GM23338 (cell line): ENCODE measurements around the gene PTPN13. TPM values are rescaled to one million over a fixed set of nuclear protein-coding genes. Genes with fewer than 3 reads are reported as not detected.

Source experiments
- ATAC-seq: fragments of 200-7000 bp; cut with Tn5 transposase; 3 replicates; pipeline ENCODE4 v1.9.1; 2020
- DNase-seq: peaks from one replicate; pipeline ENCODE4 v3.0.0-alpha.2; 2015; ENCODE audit warnings: low spot score
- H2AFZ ChIP-seq: fragments of 200-600 bp; sonication (generic); 2 replicates; pipeline ENCODE4 v1.8.0; 2016; ENCODE audit warnings: antibody characterized with exemption, mild to moderate bottlenecking, moderate library complexity
- H3F3A ChIP-seq: fragments of 200-600 bp; sonication (generic); replicated peaks from 2 replicates; pipeline ENCODE4 v1.8.0; 2017; ENCODE audit warnings: antibody characterized with exemption, mixed run types, low read depth
- H3K27ac ChIP-seq: fragments of 200-600 bp; sonication (generic); 2 replicates; pipeline ENCODE4 v1.6.1; 2016; ENCODE audit warnings: low read depth
- H3K27me3 ChIP-seq: fragments of 200-600 bp; sonication (generic); 2 replicates; pipeline ENCODE4 v1.8.0; 2016; ENCODE audit warnings: mild to moderate bottlenecking, mixed run types, moderate library complexity; ENCODE audit not compliant: insufficient read depth
- H3K36me3 ChIP-seq: fragments of 200-600 bp; sonication (generic); 2 replicates; pipeline ENCODE4 v1.8.0; 2016; ENCODE audit warnings: mild to moderate bottlenecking; ENCODE audit not compliant: insufficient read depth
- H3K4me1 ChIP-seq: fragments of 200-600 bp; sonication (generic); 2 replicates; pipeline ENCODE4 v1.8.0; 2016; ENCODE audit warnings: mild to moderate bottlenecking, moderate library complexity; ENCODE audit not compliant: insufficient read depth
- H3K4me2 ChIP-seq: fragments of 200-600 bp; sonication (generic); 2 replicates; pipeline ENCODE4 v1.7.1; 2017; ENCODE audit warnings: mixed run types
- H3K4me3 ChIP-seq: fragments of 200-600 bp; sonication (generic); 2 replicates; pipeline ENCODE4 v1.6.1; 2016; ENCODE audit warnings: mixed run types
- H3K79me2 ChIP-seq: fragments of 200-600 bp; sonication (generic); replicated peaks from 2 replicates; pipeline ENCODE4 v1.8.0; 2017; ENCODE audit warnings: mild to moderate bottlenecking; ENCODE audit not compliant: insufficient read depth
- H3K9me2 ChIP-seq: fragments of 200-600 bp; sonication (generic); 2 replicates; pipeline ENCODE4 v1.8.0; 2017; ENCODE audit not compliant: insufficient read depth
- H4K20me1 ChIP-seq: fragments of 200-600 bp; sonication (generic); replicated peaks from 2 replicates; pipeline ENCODE4 v1.8.0; 2017; ENCODE audit warnings: mild to moderate bottlenecking; ENCODE audit not compliant: insufficient read depth
- H3K27ac Mint-ChIP-seq: 2 replicates; pipeline ENCODE4 v1.8.0; 2020; ENCODE audit warnings: inconsistent platforms, mild to moderate bottlenecking, moderate library complexity, mixed read lengths
- H3K27me3 Mint-ChIP-seq: 3 replicates; pipeline ENCODE4 v1.8.0; 2022; ENCODE audit warnings: low read depth, mild to moderate bottlenecking, moderate library complexity, mixed read lengths, inconsistent platforms; ENCODE audit not compliant: insufficient read depth, poor library complexity
- H3K36me3 Mint-ChIP-seq: 3 replicates; pipeline ENCODE4 v1.8.0; 2021; ENCODE audit warnings: low read depth, mild to moderate bottlenecking, inconsistent platforms, moderate library complexity, mixed read lengths
- H3K4me1 Mint-ChIP-seq: 3 replicates; pipeline ENCODE4 v1.8.0; 2020; ENCODE audit warnings: mild to moderate bottlenecking, inconsistent platforms, mixed read lengths
- H3K4me3 Mint-ChIP-seq: 3 replicates; pipeline ENCODE4 v1.8.0; 2021; ENCODE audit warnings: moderate library complexity, mild to moderate bottlenecking, inconsistent platforms, mixed read lengths
- H3K9me3 Mint-ChIP-seq: 3 replicates; pipeline ENCODE4 v1.8.0; 2020; ENCODE audit warnings: moderate library complexity, mild to moderate bottlenecking, inconsistent platforms, mixed read lengths
- CREB1 ChIP-seq: fragments of 250-450 bp; sonication (Bioruptor Pico); IDR thresholded peaks from 2 replicates; pipeline ENCODE4 v1.5.0; 2020; ENCODE audit warnings: low read depth, mild to moderate bottlenecking, moderate library complexity
- EZH2 ChIP-seq: fragments of 200-600 bp; sonication (generic); IDR thresholded peaks from one replicate; pipeline ENCODE4 v1.8.0; 2017; ENCODE audit warnings: antibody characterized with exemption, mild to moderate bottlenecking, low read depth; ENCODE audit not compliant: unreplicated experiment
- EZH2phosphoT487 ChIP-seq: fragments of 200-600 bp; sonication (generic); IDR thresholded peaks from one replicate; pipeline ENCODE4 v1.8.1; 2018; ENCODE audit warnings: antibody characterized with exemption; ENCODE audit not compliant: unreplicated experiment
- NANOG ChIP-seq: IDR thresholded peaks from 2 replicates; pipeline ENCODE4 v1.6.1; 2016; ENCODE audit warnings: antibody characterized with exemption, borderline replicate concordance
- STAT1 ChIP-seq: IDR thresholded peaks from one replicate; pipeline ENCODE4 v1.6.1; 2016; ENCODE audit warnings: antibody characterized with exemption; ENCODE audit not compliant: unreplicated experiment
- ZNF114 ChIP-seq: fragments of 250-450 bp; sonication (Bioruptor Pico); IDR thresholded peaks from 2 replicates; pipeline ENCODE4 v1.5.0; 2020; ENCODE audit warnings: mild to moderate bottlenecking, moderate library complexity
- ZNF331 ChIP-seq: fragments of 250-450 bp; sonication (Bioruptor Pico); IDR thresholded peaks from 2 replicates; pipeline ENCODE4 v1.5.0; 2020; ENCODE audit warnings: low read depth, mild to moderate bottlenecking, moderate library complexity
- polyA plus RNA-seq: library from polyadenylated mRNA; unstranded; fragments of >200 nt; fragmentation: Nextera tagmentation; extraction: Ambion mirVana; gene quantifications from 2 replicates; pipeline ENCODE4 v1.2.1, GENCODE V29; 2016
- total RNA-seq: library from RNA; depleted of rRNA; stranded (reverse); fragments of >200 nt; shearing (Covaris generic); gene quantifications from 2 replicates; pipeline ENCODE4 v1.2.3, GENCODE V29; 2014
- TF ChIP-seq, protein P1 (sequence below), 2 experiments: fragments of 200-600 bp in 1 of 2; sonication (generic) in 1 of 2; conservative IDR thresholded peaks; 2 replicates each; pipeline versions ENCODE4 v1.5.1 to v1.6.1; 2016 to 2017; ENCODE audit warnings: antibody characterized with exemption in 2 of 2, low read depth in 2 of 2, mild to moderate bottlenecking in 2 of 2, moderate library complexity in 1 of 2
- TF ChIP-seq, protein P2 (sequence below): IDR thresholded peaks from 2 replicates; pipeline ENCODE4 v1.6.1; 2016; ENCODE audit warnings: antibody characterized with exemption
- TF ChIP-seq, protein P3 (sequence below): fragments of 250-450 bp; sonication (Bioruptor Pico); IDR thresholded peaks from 2 replicates; pipeline ENCODE4 v1.5.0; 2020; ENCODE audit warnings: mild to moderate bottlenecking, moderate library complexity

Gene PTPN13
- total and polyA plus RNA-seq, 2 experiments from 2014 or later, result 12.6 to 49.9 TPM

DNA sequence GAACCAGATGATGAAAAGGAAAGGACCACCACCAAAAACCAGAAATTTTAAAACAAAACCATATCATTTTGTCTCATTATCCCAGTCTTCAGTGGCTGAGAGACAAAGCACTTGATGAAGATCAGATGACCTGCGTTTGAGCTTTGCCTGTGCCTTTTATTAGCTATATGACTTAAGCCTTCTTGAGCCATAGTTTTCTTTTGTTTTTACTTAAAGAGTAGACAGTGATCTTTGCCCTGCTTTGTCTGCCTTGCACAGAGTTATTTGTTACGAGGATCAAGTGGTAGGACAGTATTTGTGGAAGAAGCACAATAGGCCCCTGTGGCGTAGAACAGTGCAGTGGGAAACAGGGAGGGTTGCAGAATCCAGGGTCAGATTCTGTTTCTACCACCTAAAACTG is 165.2 kb downstream of the PTPN13 start (continued):
- TF ChIP-seq, protein P1, sequence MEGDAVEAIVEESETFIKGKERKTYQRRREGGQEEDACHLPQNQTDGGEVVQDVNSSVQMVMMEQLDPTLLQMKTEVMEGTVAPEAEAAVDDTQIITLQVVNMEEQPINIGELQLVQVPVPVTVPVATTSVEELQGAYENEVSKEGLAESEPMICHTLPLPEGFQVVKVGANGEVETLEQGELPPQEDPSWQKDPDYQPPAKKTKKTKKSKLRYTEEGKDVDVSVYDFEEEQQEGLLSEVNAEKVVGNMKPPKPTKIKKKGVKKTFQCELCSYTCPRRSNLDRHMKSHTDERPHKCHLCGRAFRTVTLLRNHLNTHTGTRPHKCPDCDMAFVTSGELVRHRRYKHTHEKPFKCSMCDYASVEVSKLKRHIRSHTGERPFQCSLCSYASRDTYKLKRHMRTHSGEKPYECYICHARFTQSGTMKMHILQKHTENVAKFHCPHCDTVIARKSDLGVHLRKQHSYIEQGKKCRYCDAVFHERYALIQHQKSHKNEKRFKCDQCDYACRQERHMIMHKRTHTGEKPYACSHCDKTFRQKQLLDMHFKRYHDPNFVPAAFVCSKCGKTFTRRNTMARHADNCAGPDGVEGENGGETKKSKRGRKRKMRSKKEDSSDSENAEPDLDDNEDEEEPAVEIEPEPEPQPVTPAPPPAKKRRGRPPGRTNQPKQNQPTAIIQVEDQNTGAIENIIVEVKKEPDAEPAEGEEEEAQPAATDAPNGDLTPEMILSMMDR (conservative IDR thresholded peaks at IDR 0.05; ENCODE audit: low read depth in 2 of 2), result no peak

DNA sequence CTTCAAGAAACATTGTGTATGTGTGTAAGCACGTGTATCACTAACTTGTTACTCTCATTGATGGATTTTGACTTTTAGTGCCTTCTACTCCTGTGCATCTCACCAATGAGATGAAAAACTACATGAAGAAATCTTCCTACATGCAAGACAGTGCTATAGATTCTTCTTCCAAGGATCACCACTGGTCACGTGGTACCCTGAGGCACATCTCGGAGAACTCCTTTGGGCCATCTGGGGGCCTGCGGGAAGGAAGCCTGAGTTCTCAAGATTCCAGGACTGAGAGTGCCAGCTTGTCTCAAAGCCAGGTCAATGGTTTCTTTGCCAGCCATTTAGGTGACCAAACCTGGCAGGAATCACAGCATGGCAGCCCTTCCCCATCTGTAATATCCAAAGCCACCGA is 168.5 kb downstream of the PTPN13 start:
- no peaks in the 10 kb centered on the region for H3K27me3 ChIP-seq
- H3F3A ChIP-seq, result no peaks in the 10 kb centered on the region
- H3K79me2 ChIP-seq, result no peaks in the 10 kb centered on the region
- no peaks in the 10 kb centered on the region for H3K4me1 Mint-ChIP-seq
- DNase-seq, result no peak
- H3K36me3 ChIP-seq, result peaks cover 11% of the 10 kb centered on the region; the same call in 1 of the 2 replicates
- no peak for ATAC-seq
- H3K27ac Mint-ChIP-seq, result no peak overlapping the region
- no peaks in the 10 kb centered on the region for H3K9me3 Mint-ChIP-seq
- H3K36me3 Mint-ChIP-seq, result peaks cover 50% of the 10 kb centered on the region
- H2AFZ ChIP-seq, result no peak overlapping the region
- no peak overlapping the region for H3K27ac ChIP-seq
- H3K4me2 ChIP-seq, result no peak overlapping the region
- H3K27me3 Mint-ChIP-seq, result peaks cover 3% of the 10 kb centered on the region
- no peak overlapping the region for H3K4me3 Mint-ChIP-seq
- H4K20me1 ChIP-seq, result no peaks in the 10 kb centered on the region
- no peaks in the 10 kb centered on the region for H3K9me2 ChIP-seq
- H3K4me3 ChIP-seq, result no peak overlapping the region
- H3K4me1 ChIP-seq, result no peaks in the 10 kb centered on the region
- TF ChIP-seq, protein P1 (conservative IDR thresholded peaks at IDR 0.05; ENCODE audit: low read depth in 2 of 2), result no peak
- TF ChIP-seq NANOG (no peak), CREB1 (no peak), STAT1 (no peak), ZNF331 (CRISPR knock-in tag) (no peak), ZNF114 (no peak), EZH2 (no peak), EZH2phosphoT487 (no peak)
- TF ChIP-seq, protein P2, sequence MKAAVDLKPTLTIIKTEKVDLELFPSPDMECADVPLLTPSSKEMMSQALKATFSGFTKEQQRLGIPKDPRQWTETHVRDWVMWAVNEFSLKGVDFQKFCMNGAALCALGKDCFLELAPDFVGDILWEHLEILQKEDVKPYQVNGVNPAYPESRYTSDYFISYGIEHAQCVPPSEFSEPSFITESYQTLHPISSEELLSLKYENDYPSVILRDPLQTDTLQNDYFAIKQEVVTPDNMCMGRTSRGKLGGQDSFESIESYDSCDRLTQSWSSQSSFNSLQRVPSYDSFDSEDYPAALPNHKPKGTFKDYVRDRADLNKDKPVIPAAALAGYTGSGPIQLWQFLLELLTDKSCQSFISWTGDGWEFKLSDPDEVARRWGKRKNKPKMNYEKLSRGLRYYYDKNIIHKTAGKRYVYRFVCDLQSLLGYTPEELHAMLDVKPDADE, result no peak
- TF ChIP-seq, protein P3, sequence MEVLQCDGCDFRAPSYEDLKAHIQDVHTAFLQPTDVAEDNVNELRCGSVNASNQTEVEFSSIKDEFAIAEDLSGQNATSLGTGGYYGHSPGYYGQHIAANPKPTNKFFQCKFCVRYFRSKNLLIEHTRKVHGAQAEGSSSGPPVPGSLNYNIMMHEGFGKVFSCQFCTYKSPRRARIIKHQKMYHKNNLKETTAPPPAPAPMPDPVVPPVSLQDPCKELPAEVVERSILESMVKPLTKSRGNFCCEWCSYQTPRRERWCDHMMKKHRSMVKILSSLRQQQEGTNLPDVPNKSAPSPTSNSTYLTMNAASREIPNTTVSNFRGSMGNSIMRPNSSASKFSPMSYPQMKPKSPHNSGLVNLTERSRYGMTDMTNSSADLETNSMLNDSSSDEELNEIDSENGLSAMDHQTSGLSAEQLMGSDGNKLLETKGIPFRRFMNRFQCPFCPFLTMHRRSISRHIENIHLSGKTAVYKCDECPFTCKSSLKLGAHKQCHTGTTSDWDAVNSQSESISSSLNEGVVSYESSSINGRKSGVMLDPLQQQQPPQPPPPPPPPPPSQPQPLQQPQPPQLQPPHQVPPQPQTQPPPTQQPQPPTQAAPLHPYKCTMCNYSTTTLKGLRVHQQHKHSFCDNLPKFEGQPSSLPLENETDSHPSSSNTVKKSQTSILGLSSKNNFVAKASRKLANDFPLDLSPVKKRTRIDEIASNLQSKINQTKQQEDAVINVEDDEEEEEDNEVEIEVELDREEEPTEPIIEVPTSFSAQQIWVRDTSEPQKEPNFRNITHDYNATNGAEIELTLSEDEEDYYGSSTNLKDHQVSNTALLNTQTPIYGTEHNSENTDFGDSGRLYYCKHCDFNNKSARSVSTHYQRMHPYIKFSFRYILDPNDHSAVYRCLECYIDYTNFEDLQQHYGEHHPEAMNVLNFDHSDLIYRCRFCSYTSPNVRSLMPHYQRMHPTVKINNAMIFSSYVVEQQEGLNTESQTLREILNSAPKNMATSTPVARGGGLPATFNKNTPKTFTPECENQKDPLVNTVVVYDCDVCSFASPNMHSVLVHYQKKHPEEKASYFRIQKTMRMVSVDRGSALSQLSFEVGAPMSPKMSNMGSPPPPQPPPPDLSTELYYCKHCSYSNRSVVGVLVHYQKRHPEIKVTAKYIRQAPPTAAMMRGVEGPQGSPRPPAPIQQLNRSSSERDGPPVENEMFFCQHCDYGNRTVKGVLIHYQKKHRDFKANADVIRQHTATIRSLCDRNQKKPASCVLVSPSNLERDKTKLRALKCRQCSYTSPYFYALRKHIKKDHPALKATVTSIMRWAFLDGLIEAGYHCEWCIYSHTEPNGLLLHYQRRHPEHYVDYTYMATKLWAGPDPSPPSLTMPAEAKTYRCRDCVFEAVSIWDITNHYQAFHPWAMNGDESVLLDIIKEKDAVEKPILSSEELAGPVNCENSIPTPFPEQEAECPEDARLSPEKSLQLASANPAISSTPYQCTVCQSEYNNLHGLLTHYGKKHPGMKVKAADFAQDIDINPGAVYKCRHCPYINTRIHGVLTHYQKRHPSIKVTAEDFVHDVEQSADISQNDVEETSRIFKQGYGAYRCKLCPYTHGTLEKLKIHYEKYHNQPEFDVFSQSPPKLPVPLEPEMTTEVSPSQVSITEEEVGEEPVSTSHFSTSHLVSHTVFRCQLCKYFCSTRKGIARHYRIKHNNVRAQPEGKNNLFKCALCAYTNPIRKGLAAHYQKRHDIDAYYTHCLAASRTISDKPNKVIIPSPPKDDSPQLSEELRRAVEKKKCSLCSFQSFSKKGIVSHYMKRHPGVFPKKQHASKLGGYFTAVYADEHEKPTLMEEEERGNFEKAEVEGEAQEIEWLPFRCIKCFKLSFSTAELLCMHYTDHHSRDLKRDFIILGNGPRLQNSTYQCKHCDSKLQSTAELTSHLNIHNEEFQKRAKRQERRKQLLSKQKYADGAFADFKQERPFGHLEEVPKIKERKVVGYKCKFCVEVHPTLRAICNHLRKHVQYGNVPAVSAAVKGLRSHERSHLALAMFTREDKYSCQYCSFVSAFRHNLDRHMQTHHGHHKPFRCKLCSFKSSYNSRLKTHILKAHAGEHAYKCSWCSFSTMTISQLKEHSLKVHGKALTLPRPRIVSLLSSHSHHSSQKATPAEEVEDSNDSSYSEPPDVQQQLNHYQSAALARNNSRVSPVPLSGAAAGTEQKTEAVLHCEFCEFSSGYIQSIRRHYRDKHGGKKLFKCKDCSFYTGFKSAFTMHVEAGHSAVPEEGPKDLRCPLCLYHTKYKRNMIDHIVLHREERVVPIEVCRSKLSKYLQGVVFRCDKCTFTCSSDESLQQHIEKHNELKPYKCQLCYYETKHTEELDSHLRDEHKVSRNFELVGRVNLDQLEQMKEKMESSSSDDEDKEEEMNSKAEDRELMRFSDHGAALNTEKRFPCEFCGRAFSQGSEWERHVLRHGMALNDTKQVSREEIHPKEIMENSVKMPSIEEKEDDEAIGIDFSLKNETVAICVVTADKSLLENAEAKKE (CRISPR knock-in tag), result no peak
